HG03575 (cell line): Measurements from ENCODE around the gene CFAP210.
"Not testable (repeated sequence)": the region's sequence is repeated elsewhere in the genome, so short reads cannot be mapped to it uniquely, and the experiment has no call there.

Experiments used
- ATAC-seq: cut with Tn5 transposase; IDR thresholded peaks from one replicate; pipeline ENCODE4 v1.9.1; 2021; ENCODE audit not compliant: unreplicated experiment, insufficient number of reproducible peaks, low FRiP score; ENCODE audit errors: extremely low read depth

CFAP210 gene

DNA sequence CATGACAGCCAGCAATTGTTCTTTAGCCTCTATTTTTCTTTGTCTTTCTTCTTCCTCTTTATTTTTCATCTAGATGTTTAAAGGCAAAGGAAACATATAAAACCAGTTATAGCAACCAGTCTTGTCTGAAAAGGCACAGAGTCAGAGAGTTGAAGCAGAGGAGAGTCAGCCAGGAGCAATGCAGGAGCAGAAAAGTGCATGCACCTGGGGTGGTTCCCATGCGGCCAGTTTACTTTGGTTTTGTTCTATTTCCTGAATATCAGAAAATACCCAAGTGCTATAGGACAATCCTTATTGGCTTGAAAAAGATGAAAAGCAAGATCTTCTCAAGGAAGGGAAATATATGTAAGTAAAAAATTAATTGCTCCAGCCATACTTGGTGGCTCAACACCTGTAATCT, 44.9 kb downstream of the CFAP210 start:
- no peak for ATAC-seq

- ATAC-seq, result no peak
These were observed 46.7 kb downstream of the CFAP210 start for GRCh38 chr2:169647496-169647895.

- no peak for ATAC-seq
These were observed 50.0 kb downstream of the CFAP210 start for GRCh38 chr2:169644173-169644572.

GRCh38 chr2:169641464-169641863, 52.7 kb downstream of the CFAP210 start:
- no peak for ATAC-seq

DNA sequence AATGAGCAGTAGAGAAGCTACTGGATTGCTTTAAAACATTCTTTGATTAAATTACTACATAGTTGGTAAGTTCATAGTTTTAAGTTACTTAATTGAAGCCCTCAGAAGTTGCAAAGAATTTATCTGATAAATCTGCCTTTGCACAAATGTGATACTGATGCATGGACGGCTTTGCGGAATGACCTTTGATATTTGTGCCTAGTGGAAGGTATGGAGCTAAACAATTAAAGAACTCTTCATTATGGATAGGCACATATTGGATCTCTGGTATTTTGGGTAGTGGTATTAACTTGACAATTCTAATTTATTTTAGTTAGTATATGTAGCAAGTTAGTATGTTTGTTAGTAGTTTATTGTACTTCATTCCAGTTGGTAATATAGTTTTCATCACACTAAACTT, 54.1 kb downstream of the CFAP210 start:
- ATAC-seq, result no peak

DNA sequence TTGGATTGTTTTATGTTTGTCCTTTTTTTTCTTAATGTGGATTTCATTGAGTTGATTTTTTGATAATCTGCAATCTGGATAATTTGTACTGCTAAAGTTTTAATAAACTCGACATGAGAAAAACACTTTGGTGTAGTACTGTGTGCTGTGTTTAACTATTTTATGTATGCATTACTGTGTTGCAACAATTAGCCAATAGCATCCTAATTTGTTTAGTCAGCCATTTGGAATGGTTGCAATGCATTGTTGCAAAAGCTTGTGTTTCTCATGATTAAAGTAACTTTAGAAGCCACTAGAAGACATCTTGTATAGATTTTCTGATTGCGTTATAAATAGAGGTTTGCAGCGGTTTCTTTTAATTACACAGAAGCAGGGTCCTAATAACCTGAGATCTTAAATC, 56.6 kb downstream of the CFAP210 start:
- no peak for ATAC-seq

- no peak for ATAC-seq
These were observed 57.6 kb downstream of the CFAP210 start for GRCh38 chr2:169636440-169637097.

GRCh38 chr2:169625781-169626180, 68.4 kb downstream of the CFAP210 start:
- ATAC-seq, result no peak

DNA sequence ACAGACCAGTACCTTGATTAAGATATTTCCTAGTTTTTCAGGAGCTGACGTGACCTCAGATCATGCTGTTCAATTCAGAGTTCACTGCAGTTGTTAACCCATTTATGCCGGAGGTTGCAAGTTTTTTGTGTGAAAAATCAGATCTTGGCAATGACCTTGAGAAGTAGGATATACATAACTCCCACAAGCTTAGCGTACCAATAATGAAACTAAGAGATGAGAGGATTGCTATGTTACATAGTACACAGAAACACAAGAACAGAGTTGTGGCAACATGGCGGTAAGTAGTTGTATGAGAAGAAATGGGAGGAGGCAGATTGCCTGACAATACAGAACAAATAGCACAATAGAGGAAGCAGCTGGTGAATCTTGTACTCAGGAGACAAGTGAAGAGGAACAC, 71.0 kb downstream of the CFAP210 start:
- no peak for ATAC-seq

GRCh38 chr2:169620509-169620908, 73.7 kb downstream of the CFAP210 start:
- ATAC-seq, result no peak

- ATAC-seq, result no peak
These were observed 74.3 kb downstream of the CFAP210 start for GRCh38 chr2:169619946-169620345.

DNA sequence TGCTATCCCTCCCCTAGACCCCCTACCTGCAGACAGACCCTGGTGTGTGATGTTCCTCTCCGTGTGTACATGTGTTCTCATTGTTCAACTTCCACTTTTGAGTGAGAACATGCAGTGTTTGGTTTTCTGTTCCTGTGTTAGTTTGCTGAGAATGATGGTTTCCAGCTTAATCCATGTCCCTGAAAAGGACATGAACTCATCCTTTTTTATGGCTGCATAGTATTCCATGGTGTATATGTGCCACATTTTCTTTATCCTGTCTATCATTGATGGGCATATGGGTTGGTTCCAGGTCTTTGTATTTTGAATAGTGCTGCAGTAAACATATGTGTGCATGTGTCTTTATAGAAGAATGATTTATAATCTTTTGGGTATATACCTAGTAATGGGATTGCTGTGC, 78.2 kb downstream of the CFAP210 start:
- ATAC-seq, result not testable (repeated sequence)

DNA sequence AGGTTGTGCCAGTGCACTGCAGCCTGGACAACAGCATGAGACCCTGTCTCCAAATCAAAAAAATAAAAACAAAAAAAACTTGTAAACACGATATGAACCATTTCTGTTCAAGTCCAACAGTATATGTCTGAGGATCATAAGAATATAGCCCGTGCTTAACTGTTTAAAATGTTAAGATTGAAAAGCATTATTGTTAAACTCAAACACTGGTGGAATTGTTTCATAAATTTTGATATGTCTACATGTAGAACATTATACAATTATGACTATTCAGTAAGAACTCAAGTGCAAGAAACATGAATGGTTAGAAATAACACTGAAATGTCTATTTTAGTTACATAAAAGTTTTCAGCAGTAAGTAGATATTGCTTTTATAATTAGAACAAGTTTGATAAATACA, 80.3 kb downstream of the CFAP210 start:
- no peak for ATAC-seq

GRCh38 chr2:169609264-169609663, 84.9 kb downstream of the CFAP210 start:
- ATAC-seq, result no peak

DNA sequence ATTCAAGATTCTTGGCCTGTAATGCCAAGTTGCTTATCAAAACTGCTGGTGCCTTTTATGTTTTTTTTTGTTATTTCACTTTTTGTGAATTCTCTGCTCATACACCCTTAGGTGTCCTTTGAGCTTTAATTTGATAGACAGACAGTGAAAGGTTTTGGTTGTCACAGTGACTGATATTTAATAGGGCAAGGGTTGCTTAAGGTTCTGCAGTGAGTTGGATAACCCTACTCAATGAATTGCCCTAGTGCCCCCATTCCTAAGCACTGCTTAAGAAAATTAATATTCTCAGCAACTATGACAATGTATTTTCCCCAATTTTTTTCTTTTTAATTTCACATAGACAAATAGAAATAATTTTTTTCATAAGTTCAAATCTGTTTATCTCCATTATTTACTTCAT, 94.6 kb downstream of the CFAP210 start:
- no peak for ATAC-seq

DNA sequence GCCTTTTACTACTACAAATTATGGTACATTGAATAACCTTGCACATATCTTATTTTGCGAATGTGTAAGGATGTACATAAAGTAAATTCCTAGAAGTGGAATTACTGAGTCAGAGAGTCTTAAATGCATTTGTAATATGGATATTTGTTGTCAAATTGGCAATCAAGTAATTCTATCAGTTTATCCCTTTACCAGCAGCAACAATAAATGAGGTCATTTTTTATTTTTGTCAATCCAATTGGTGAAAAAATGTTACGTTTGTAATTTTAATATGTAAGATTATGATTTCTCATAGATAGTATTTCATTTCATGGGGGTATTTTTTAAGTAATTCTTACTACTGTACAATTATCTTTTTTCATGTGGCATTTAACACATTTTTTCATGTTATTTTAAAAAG, 95.2 kb downstream of the CFAP210 start:
- no peak for ATAC-seq

- not testable (repeated sequence) for ATAC-seq
These were observed 97.7 kb downstream of the CFAP210 start for GRCh38 chr2:169596546-169596945.
